SK-N-SH treated with all-trans-retinoic acid at 6 μM for 48 hours (cell line): Measurements from ENCODE around the gene ZBTB11.

Source experiments
- ARNTL ChIP-seq: fragments of 450-650 bp; formaldehyde crosslinking; IDR thresholded peaks from 2 replicates; pipeline ENCODE4 v1.5.0; 2020; ENCODE audit warnings: low read depth, mild to moderate bottlenecking, moderate library complexity, borderline replicate concordance
- ESRRG ChIP-seq: fragments of 250-450 bp; sonication (Bioruptor Pico); IDR thresholded peaks from 2 replicates; pipeline ENCODE4 v1.6.1; 2021; ENCODE audit warnings: mild to moderate bottlenecking
- RARB ChIP-seq: fragments of 250-450 bp; sonication (Bioruptor Pico); IDR thresholded peaks from 2 replicates; pipeline ENCODE4 v1.8.0; 2021; ENCODE audit warnings: mild to moderate bottlenecking, moderate library complexity
- TOX ChIP-seq: fragments of 250-450 bp; sonication (Bioruptor Pico); IDR thresholded peaks from 2 replicates; pipeline ENCODE4 v1.8.0; 2021; ENCODE audit warnings: mild to moderate bottlenecking, moderate library complexity, borderline replicate concordance
- ZFP3 ChIP-seq: fragments of 250-450 bp; sonication (Bioruptor Pico); IDR thresholded peaks from 2 replicates; pipeline ENCODE4 v1.5.0; 2020; ENCODE audit warnings: mild to moderate bottlenecking, moderate library complexity
- ZNF8 ChIP-seq: fragments of 450-650 bp; formaldehyde crosslinking; IDR thresholded peaks from 2 replicates; pipeline ENCODE4 v1.5.0; 2020; ENCODE audit warnings: mild to moderate bottlenecking, moderate library complexity

DNA sequence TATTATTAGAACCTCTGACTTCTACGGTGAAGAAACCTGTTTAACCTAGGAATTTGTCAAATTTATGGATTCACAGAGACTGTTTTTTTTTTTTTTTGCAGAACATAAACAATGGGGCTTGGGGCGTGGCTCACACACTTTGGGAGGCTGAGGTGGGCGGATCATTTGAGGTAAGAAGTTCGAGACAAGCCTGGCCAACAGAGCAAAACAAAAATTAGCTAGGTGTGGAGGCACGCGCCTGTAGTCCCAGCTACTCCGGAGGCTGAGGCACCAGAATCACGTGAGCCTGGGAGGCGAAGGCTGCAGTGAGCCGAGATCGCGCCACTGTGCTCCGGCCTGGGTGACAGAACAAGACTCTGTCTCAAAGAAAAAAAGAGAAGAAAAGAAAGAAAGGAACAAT, 3.0 kb downstream of the ZBTB11 start:
- TF ChIP-seq RARB (CRISPR knock-in tag), result no peak
- no peak for TF ChIP-seq ARNTL (CRISPR knock-in tag)
- TF ChIP-seq ZFP3 (CRISPR knock-in tag), result no peak
- no peak for TF ChIP-seq TOX
- TF ChIP-seq ESRRG (CRISPR knock-in tag), result no peak
- TF ChIP-seq ZNF8 (CRISPR knock-in tag), result no peak
